GM23248 (cell line): ENCODE data around the gene ALK. TPM values are rescaled to one million over a fixed set of nuclear protein-coding genes. Genes with fewer than 3 reads are reported as not detected.
A peak's percentile ranks its signal among the peaks of the same experiment; 100 is the strongest.

Experiments
- DNase-seq: peaks from one replicate; pipeline ENCODE4 v3.0.0-alpha.2; 2015
- H2AFZ ChIP-seq: fragments of 200-600 bp; sonication (generic); 2 replicates; pipeline ENCODE4 v1.6.1; 2016; ENCODE audit warnings: antibody characterized with exemption
- H3F3A ChIP-seq: fragments of 200-600 bp; sonication (generic); 2 replicates; pipeline ENCODE4 v1.6.1; 2016; ENCODE audit warnings: mild to moderate bottlenecking, antibody characterized with exemption, mixed run types; ENCODE audit not compliant: insufficient read depth
- H3K27ac ChIP-seq: fragments of 200-600 bp; sonication (generic); 2 replicates; pipeline ENCODE4 v1.5.1; 2016; ENCODE audit warnings: mild to moderate bottlenecking
- H3K27me3 ChIP-seq: fragments of 200-600 bp; sonication (generic); replicated peaks from 2 replicates; pipeline ENCODE4 v1.6.1; 2016; ENCODE audit warnings: mild to moderate bottlenecking; ENCODE audit not compliant: insufficient read depth
- H3K36me3 ChIP-seq: fragments of 200-600 bp; sonication (generic); 2 replicates; pipeline ENCODE4 v1.6.1; 2016; ENCODE audit warnings: low read depth, mild to moderate bottlenecking
- H3K4me1 ChIP-seq: fragments of 200-600 bp; sonication (generic); 2 replicates; pipeline ENCODE4 v1.6.1; 2016; ENCODE audit warnings: mild to moderate bottlenecking; ENCODE audit not compliant: insufficient read depth
- H3K4me2 ChIP-seq: fragments of 200-600 bp; sonication (generic); one replicate; pipeline ENCODE4 v1.6.1; 2016; ENCODE audit warnings: mild to moderate bottlenecking; ENCODE audit not compliant: unreplicated experiment
- H3K4me3 ChIP-seq: fragments of 200-600 bp; sonication (generic); 2 replicates; pipeline ENCODE4 v1.5.1; 2016; ENCODE audit warnings: mild to moderate bottlenecking
- H3K79me2 ChIP-seq: fragments of 200-600 bp; sonication (generic); 2 replicates; pipeline ENCODE4 v1.6.1; 2016; ENCODE audit warnings: mild to moderate bottlenecking; ENCODE audit not compliant: insufficient read depth
- H3K9ac ChIP-seq: fragments of 200-600 bp; sonication (generic); 2 replicates; pipeline ENCODE4 v1.6.1; 2016; ENCODE audit warnings: mild to moderate bottlenecking
- H3K9me2 ChIP-seq: fragments of 200-600 bp; sonication (generic); 2 replicates; pipeline ENCODE4 v1.6.1; 2016; ENCODE audit warnings: mixed run types, mild to moderate bottlenecking, moderate library complexity; ENCODE audit not compliant: insufficient read depth
- H3K9me3 ChIP-seq: fragments of 200-600 bp; sonication (generic); one replicate; pipeline ENCODE4 v1.6.1; 2017; ENCODE audit warnings: low read depth
- H4K20me1 ChIP-seq: fragments of 200-600 bp; sonication (generic); 2 replicates; pipeline ENCODE4 v1.6.0; 2016; ENCODE audit not compliant: insufficient read depth
- EZH2 ChIP-seq: fragments of 200-600 bp; sonication (generic); IDR thresholded peaks from 2 replicates; pipeline ENCODE4 v1.6.1; 2018; ENCODE audit warnings: antibody characterized with exemption, mild to moderate bottlenecking; ENCODE audit not compliant: insufficient read depth, poor library complexity, severe bottlenecking
- EZH2phosphoT487 ChIP-seq: fragments of 200-600 bp; sonication (generic); IDR thresholded peaks from 2 replicates; pipeline ENCODE4 v1.6.1; 2018; ENCODE audit warnings: antibody characterized with exemption, moderate library complexity, mild to moderate bottlenecking, low read depth; ENCODE audit not compliant: insufficient read depth
- whole genome bisulfite sequencing, 2 experiments: methylation state at CpG; one replicate each; pipeline ENCODE4 v1.1.6; 2015 to 2017; ENCODE audit warnings: low lambda C conversion rate in 2 of 2, low coverage in 1 of 2; ENCODE audit errors: missing lambda C conversion rate in 2 of 2; 5-methylcytosine and 5-hydroxymethylcytosine counted together
- in situ Hi-C: fragments of 300-500 bp; cut with MboI; formaldehyde crosslinking; loops from 2 replicates; pipeline ENCODE4 v1.15.0; 2020
- polyA plus RNA-seq: library from polyadenylated mRNA; unstranded; fragments of >200 nt; fragmentation: Nextera tagmentation; extraction: Ambion mirVana; gene quantifications from 2 replicates; pipeline ENCODE4 v1.2.1, GENCODE V29; 2016
- total RNA-seq: library from RNA; depleted of rRNA; stranded (reverse); fragments of >200 nt; shearing (Covaris generic); gene quantifications from 2 replicates; pipeline ENCODE4 v1.2.3, GENCODE V29; 2014

ALK gene
- total and polyA plus RNA-seq, 2 experiments from 2014 or later, result under 0.01 to 0.05 TPM

DNA sequence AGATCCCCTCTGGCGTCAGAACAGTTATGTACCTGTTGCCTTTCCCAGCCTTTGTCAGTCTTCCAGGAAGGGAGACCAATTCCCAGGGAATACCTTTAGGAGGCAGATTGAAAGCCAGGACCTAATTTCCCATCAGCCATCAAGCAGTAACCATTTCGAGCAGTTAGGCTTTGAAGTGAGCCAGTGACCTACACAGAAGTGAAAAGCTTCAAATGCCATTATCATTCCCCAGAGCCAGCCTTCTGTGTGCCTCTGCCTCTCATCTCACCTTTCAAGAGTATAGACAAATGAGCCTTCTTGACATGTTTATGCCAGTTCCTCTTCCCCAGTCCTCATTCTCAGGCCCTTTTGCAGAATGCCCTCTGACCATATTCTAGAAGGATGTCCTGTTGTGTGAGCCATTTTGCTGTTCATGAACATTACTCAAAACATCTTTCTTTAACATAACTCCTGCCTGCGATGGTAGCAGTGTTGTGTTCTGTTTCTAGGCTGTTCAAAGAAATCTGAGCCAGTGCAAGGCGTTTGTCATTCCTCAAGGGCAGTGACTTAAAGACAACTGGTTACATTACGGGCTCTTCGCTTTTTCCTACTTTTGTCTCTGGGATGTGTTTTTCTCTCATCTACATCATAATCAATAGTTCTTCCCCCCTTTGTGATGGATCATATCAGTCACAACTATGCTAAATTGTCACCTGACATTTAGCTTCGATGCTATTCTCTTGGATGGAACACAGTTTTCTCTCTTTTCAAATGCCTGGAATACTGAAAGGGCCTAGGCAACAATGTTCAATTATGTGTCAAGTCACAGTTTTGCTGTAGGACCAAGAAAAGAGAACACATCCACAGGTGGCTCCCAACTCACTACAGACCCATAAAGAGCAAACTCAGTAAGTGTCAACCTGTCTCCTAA lies 138.6 kb downstream of the ALK start:
- H3K9me2 ChIP-seq, result no peaks in the 10 kb centered on the region
- H4K20me1 ChIP-seq, result no peaks in the 10 kb centered on the region
- no peaks in the 10 kb centered on the region for H3K9me3 ChIP-seq
- H3K4me2 ChIP-seq, result no peak overlapping the region
- H3K79me2 ChIP-seq, result no peaks in the 10 kb centered on the region
- no peak overlapping the region for H3K27ac ChIP-seq
- no peak overlapping the region for H3K4me3 ChIP-seq
- no peaks in the 10 kb centered on the region for H3F3A ChIP-seq
- H3K4me1 ChIP-seq, result no peaks in the 10 kb centered on the region
- no peak overlapping the region for H3K9ac ChIP-seq
- peaks cover 31% of the 10 kb centered on the region for H3K27me3 ChIP-seq
- 42 to 46% methylated on average over 7 of the region's 7 CpGs for WGBS, 2 experiments
- no peaks in the 10 kb centered on the region for H3K36me3 ChIP-seq
- no peak overlapping the region for H2AFZ ChIP-seq
- no peak for TF ChIP-seq EZH2phosphoT487
- no peak for TF ChIP-seq EZH2
- no peak for DNase-seq
- in situ Hi-C loops, result no loop called here

DNA sequence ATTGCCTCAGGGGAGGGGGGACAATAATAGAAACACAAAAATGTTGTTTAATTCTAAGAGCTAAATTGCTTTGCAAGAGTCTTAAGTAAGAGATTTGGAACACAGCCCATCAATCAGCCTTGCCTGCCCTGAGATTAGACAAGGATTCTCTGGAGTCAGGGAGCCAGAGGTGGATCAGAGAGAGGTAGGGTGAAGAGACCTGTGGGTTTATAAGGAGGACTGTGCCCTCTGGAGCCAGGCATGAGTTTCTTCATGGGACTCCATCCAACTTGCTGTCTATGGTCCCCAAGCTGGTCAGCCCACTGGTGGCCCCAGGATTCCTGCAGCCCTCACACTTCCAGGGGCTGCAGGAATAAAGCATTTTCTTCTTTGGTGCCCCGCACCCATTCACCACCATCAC lies 139.3 kb downstream of the ALK start:
- H3K9me2 ChIP-seq, result no peaks in the 10 kb centered on the region
- H3F3A ChIP-seq, result no peaks in the 10 kb centered on the region
- TF ChIP-seq EZH2phosphoT487 (no peak), EZH2 (no peak)
- H4K20me1 ChIP-seq, result no peaks in the 10 kb centered on the region
- no peak overlapping the region for H3K27ac ChIP-seq
- H3K4me3 ChIP-seq, result no peak overlapping the region
- no peak for DNase-seq
- in situ Hi-C loops, result no loop called here
- H3K9me3 ChIP-seq, result no peaks in the 10 kb centered on the region
- peaks cover 31% of the 10 kb centered on the region for H3K27me3 ChIP-seq
- H3K4me2 ChIP-seq, result no peak overlapping the region
- H3K79me2 ChIP-seq, result no peaks in the 10 kb centered on the region
- H3K4me1 ChIP-seq, result no peaks in the 10 kb centered on the region
- H3K36me3 ChIP-seq, result no peaks in the 10 kb centered on the region
- H3K9ac ChIP-seq, result no peak overlapping the region
- no peak overlapping the region for H2AFZ ChIP-seq
- WGBS, 2 experiments, result 63% methylated on average over 1 of the region's 1 CpG

DNA sequence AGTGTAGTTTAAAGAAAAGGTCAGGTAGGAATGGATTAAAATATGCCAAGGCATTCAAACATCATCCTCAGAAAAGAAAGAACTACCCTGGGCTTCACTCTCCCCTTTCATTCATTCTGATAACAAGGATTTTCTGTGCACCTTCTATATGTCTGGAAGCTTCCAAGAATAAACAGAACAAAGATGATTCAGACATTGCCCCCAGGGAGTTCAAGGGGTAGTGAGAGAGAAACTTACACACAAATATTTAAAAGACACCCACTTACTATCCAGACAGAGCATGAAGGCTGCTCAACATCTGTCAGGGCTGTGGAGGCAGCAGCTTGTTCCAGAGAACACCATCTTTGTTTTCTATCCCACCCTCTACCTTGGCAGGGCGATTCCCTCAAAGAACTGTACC lies 140.5 kb downstream of the ALK start:
- Histone ChIP-seq H3K9me3 (no peaks in the 10 kb centered on the region), H3F3A (no peaks in the 10 kb centered on the region), H3K9me2 (no peaks in the 10 kb centered on the region), H3K9ac (no peak overlapping the region), H3K4me3 (no peak overlapping the region), H3K4me2 (no peak overlapping the region), H2AFZ (no peak overlapping the region), H3K27me3 (peaks cover 31% of the 10 kb centered on the region), H3K36me3 (no peaks in the 10 kb centered on the region), H3K79me2 (no peaks in the 10 kb centered on the region), H4K20me1 (no peaks in the 10 kb centered on the region), H3K4me1 (no peaks in the 10 kb centered on the region), H3K27ac (no peak overlapping the region)
- WGBS, 2 experiments, result 27 to 29% methylated on average over 1 of the region's 1 CpG
- TF ChIP-seq EZH2phosphoT487 (no peak), EZH2 (no peak)
- no peak for DNase-seq
- in situ Hi-C loops, result no loop called here

DNA sequence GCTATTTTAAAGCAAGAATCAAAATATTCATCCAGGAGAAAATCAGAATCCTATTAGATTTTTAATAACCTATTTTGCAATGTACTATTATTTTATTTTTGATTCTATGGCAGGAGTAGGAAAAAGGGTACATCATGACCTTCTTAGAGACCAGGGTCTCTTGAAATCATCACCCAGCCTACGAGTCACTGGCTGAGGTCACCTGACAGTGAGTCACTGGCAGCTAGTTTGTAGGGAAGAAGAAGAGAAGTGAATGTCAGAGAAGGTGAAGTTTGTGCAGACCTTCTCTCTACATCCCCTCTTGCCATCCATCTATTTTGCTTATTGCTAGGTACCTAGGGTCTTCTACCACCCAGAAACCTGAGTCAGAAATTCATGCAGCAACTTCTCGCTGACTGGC lies 144.2 kb downstream of the ALK start:
- Histone ChIP-seq H3K4me3 (no peak overlapping the region), H3K9ac (no peak overlapping the region), H3K79me2 (no peaks in the 10 kb centered on the region), H2AFZ (no peak overlapping the region), H3F3A (no peaks in the 10 kb centered on the region), H3K27me3 (peaks cover 16% of the 10 kb centered on the region; the same call in 1 of the 2 replicates), H3K9me3 (no peaks in the 10 kb centered on the region), H3K36me3 (no peaks in the 10 kb centered on the region), H4K20me1 (no peaks in the 10 kb centered on the region), H3K9me2 (no peaks in the 10 kb centered on the region), H3K4me1 (no peaks in the 10 kb centered on the region), H3K27ac (no peak overlapping the region), H3K4me2 (no peak overlapping the region)
- peak; percentile 43 for DNase-seq
- in situ Hi-C loops, result no loop called here
- TF ChIP-seq EZH2phosphoT487 (no peak), EZH2 (no peak)
- WGBS, 2 experiments, result 23 to 37% methylated on average over 2 of the region's 2 CpGs
